Right ventricle myocardium superior (tissue), 1 donor: ENCODE measurements around the gene NUTM2E. TPM values are rescaled to one million over a fixed set of nuclear protein-coding genes. Genes with fewer than 3 reads are reported as not detected.
A peak's percentile ranks its signal among the peaks of the same experiment; 100 is the strongest.
"Not testable (repeated sequence)": the region's sequence is repeated elsewhere in the genome, so short reads cannot be mapped to it uniquely, and the experiment has no call there.

ENCODE experiments used
- ATAC-seq: fragments of 200-7000 bp; cut with Tn5 transposase; one replicate; pipeline ENCODE4 v1.9.1; 2020; ENCODE audit warnings: mild to moderate bottlenecking; ENCODE audit not compliant: poor library complexity
- DNase-seq: peaks from one replicate; pipeline ENCODE4 v3.0.0-alpha.2; 2020
- intact Hi-C: fragments of 100-400 bp; cut with DNase I; formaldehyde crosslinking; loops from one replicate; pipeline ENCODE4 v1.11.2; 2022
- long read RNA-seq: library from polyadenylated mRNA; unstranded; transcript quantifications from one replicate; pipeline ENCODE4 v2.0.0, GENCODE V29; 2021
- total RNA-seq: library from RNA; stranded (reverse); fragmentation: NEBNext Ultra II Directional; extraction: Animal tissue kit (Norgen Biotek cat#: 25700); gene quantifications from one replicate; pipeline ENCODE4 v1.2.1, GENCODE V29; 2021
- donor health status: DM: no; HTN: yes; CAD: no; lungs with severe emphysema.

The NUTM2E gene, protein sequence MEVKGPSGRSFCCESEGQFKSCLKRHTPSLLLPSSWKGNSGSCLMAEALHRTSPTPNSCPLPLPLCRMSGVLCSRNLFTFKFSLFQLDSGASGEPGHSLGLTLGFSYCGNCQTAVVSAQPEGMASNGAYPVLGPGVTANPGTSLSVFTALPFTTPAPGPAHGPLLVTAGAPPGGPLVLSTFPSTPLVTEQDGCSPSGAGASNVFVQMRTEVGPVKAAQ (N-terminal part only)
- total RNA-seq, result not detected
- long read RNA-seq, result 0 reads

DNA sequence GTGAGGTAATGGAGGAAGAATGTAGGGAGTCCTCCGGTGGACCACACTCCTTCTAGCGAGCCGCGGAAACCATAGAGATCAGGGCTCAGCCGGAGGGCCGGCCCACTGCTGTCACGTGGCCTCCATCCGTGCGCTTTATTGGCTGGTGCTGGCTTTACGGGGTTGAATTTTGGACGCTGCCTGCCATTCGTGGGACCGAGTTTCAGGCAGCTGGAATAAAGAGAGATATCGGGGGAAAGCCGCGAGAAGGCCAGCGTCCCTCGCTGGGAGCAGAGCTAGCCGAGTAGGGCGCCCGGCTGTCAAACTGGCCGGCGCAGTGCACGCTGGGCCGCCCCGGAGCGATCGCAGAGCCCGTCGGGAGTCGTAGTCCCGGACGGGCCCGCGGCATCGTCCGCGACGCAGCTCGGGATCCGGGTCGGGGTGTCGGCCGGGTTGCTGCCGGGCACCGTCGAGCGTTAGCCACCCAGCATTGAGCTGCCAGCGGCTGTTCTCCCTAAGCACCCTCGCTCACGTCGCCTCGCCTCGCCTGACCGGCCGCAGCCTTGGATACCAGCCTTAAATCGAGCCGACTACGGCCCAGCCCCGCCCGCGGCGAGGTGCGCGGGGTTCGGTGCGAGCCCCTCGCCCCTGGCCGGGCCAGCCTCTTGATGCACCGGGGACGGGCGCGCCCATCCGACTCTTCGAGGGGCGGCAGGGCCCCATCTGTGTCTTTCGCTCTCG, at the start of gene NUTM2E:
Gene NUTM2E (plus strand): TSS at position 244 of the 720 bp plus-strand sequence. CDS start 15,002 bp downstream, outside the sequence.
- peak; percentile 82 for DNase-seq
- peak; percentile 98 for ATAC-seq
- intact Hi-C loops, result loop anchor here (10.0 kb wide), 1 partner anchor 98 kb away; no protein-coding TSS in a partner anchor

DNA sequence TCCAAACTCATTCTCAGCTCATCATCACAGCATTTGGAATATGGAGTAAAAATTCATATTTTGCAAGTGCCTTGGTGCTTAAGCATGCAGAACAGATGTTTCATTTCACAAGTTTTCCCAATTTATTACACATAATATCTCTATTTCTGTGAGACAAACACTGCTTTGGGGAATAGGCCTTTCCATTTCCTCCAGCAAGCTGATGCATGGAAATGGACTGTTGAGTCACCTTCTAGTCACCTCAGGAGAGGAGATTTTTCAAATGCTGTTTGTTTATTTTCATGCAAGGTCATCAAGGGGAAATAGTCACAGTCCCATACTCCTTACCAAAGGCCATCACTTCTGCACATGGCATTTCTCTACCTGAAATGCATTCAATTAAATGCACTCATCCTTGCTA, 48.5 kb upstream of the NUTM2E start:
- DNase-seq, intact Hi-C loops, ATAC-seq: not testable (repeated sequence)

DNA sequence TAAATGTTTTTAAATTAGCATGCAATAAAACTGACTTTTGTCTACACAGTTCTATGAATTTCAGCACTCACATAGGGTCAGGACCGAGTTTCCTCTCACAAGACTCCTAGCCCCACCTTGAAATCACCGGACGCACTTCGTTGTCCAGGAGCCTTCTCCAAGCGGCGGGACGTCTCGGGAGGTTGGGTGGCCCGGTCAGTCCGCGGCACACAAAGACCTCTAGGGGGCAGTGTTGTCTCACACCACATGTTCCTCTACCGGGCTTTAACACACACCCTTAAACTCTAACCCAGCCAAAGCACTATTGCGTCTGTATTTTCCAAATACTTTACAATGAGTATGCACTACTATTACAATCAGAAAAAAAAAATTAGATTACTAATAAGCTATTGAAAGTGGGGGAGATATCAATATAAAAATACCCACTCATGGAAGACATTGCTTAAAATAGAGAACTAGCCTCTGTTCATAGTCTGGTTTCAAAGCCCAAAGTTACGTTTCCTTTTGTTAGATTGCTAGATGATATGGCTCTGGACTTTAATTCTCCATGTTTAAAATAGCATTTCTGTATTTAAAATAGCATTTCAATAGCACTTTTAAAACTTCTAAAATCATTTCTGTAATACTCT, 47.1 kb upstream of the NUTM2E start:
- DNase-seq (peak; percentile 77), ATAC-seq (peak; percentile 97)
- intact Hi-C loops, result not testable (repeated sequence)

DNA sequence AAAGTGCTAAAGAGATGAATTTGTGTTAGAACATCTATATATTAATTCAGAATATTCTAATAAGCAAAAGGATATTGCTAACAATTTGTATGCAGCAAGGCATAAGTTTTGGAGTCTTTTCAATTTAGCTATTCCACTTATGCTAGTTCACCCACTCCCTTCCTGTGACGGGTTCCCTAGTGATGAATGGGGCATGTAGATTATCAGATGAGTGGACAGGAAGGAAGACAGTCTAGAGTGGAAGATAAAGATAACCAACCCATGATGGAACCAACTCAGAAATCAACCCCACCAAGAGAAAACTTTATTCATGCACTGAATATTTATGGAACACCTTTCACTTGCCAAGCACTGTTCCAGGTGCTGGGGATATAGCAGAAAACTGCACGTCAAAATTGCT, 46.5 kb upstream of the NUTM2E start:
- ATAC-seq, intact Hi-C loops, DNase-seq: not testable (repeated sequence)

DNA sequence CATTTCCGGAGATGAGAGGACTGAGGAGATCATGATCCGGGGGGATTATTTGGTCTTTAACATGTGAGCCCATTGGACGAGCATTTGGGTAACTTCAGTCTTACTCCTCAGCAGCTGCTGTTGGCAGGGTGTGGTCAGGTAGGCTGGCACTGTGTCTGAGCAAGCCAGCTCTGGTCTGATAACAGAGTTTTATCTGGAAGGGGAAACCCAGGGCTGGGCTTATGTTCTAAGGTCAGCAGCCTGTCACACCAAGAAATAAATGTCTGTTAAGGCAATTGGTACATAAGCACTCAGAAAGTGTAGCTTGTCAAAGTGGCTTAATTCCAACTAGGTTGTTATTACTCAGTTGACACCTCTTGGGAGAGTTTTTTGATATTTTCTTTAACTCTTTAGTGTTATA, 45.0 kb upstream of the NUTM2E start:
- intact Hi-C loops, DNase-seq: not testable (repeated sequence)
- ATAC-seq, result peak; percentile 44

DNA sequence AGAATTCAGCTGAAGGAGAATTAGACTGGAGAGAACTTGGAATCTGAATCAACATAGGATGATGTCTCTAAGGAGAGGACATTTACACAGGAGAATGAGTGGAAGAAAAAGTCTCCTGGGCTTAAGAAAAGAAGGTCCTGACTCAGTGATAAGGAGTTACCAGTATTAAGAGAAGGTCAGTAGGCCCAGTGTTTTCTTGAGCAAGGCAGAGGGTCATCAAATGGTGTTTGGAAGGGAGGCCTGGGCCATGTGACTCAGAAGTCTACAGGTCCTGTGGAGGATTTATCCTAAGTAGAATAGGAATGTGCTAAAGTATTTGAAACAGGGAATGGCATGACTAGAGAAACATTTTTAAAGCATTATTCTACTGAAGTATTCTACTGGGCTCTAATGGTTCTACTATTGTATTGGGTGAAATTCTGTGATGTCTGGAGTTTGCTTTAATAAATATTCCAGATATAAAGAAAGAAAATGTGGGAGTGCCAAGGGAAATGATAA, 39.0 kb upstream of the NUTM2E start:
- intact Hi-C loops, DNase-seq, ATAC-seq: not testable (repeated sequence)

DNA sequence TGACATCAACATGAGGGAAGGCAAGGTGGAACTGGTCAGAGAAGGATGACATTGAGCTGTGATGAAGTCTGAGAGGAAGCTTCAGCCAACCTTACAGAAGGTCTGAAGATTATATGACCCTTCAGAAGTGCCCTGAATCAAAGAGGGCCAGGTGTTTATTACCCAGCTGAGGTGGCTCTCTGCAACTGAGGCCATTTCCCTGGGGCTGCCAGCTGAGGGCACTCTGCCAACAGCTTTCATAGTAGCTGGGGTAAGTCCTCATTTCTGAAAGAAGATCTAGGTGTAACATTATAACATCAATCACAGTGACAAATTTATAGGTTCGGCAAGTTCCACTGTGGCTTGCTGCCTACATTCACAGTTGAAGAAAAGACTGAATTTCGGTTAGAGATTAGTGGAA, 37.2 kb upstream of the NUTM2E start:
- intact Hi-C loops, ATAC-seq, DNase-seq: not testable (repeated sequence)

DNA sequence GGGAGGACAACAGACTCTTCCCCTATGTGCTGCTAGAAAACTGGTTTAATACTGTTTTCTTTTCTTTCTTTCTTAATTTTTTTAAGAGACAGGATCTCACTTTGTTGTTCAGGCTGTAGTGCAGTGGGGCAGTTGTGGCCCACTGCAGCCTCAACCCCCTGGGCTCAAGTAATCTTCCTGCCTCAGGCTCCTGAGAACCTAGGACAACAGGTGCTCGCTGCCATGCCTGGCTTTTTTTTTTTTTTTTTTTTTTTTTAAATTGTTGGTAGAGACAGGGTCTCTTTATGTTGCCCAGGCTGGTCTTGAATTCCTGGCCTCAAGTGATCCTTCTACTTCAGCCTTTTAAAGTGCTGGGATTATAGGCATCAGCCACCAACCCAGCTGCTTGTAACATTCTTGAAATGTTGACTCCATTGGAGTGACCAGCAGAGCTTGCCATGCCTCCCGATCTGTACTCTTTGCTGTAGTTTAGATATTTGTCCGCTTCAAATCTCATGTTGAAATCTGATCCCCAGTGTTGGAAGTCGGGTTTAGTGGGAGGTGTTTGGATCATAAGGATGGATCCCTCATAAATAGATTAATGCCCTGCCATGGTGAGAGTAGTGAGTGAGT, 34.5 kb upstream of the NUTM2E start:
- DNase-seq, intact Hi-C loops, ATAC-seq: not testable (repeated sequence)

DNA sequence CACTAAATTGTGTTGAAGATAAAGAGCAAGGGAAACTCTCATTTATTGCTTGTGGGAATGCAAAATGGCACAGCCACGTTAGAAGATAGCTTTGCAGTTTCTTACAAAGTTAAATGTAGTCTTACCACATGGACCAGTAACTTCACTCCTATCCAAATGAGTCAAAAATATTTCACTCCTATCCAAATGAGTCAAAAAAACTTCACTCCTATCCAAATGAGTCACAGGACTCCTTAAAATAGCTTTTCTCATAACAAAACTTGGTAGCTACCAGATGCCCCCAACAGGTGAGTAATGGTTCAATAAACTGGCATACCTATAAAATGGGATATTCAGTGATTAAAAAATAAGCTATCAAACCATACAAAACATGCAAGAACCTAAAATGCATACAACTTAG, 27.2 kb upstream of the NUTM2E start:
- ATAC-seq, intact Hi-C loops, DNase-seq: not testable (repeated sequence)

DNA sequence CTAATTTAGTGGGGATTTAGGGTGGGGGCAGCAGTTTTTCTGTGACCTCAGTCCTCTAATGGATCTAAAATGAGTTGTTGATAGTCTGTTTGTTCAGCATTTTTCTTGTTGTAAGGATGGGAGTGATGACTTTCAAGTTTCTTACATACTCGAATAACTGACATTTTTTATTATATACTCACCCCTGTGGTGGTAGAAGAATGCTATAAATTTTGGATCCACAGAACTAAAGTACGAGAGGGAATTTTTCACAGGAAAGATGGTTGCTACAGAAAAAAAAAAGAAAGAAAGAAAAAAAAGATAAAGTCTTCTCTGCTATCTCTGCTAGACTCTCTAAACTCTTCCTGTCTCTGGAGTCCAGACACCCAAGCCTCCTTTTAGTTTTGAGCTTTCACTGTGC, 20.7 kb upstream of the NUTM2E start:
- not testable (repeated sequence) for ATAC-seq

DNA sequence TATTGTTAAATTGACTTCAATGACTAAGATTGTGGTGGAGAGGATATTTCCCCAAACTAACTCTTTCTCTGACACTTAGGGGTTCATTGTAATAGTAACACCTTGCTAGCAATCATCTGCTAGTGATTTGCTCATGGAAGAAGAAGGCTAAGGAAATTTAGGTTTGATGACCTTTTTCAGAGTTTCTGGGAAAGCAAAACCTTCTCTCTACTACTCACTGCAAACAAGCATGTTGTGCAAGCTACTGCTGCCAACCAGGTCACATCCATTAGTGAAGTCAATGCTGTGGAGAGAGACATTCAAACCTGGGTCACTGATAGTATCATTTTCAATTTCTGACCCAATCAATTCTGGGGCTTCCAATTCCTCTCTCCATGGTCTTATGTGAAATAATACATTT, 14.6 kb upstream of the NUTM2E start:
- DNase-seq, ATAC-seq, intact Hi-C loops: not testable (repeated sequence)

More for the DNA sequence above, 20.7 kb upstream of the NUTM2E start:
- DNase-seq, intact Hi-C loops: not testable (repeated sequence)

DNA sequence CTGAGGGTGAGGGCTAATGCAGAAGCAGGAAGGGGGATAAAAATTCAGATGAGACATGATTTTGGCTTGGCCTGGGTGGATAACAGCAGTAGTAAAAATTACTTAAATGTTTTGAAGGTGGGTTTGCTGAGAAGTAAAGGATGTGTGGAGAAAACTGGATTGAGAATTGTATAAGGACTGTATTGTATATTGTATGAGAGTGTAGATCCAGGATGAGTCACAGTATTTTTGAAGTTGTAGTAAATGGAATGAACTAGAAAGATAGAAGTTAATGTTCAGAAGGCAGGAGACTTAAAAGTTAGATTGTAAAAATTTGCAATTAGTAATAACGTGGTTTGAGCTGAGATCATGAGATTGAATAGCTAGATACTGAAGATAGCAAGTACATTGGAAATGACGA, 10.2 kb upstream of the NUTM2E start:
- not testable (repeated sequence) for DNase-seq

DNA sequence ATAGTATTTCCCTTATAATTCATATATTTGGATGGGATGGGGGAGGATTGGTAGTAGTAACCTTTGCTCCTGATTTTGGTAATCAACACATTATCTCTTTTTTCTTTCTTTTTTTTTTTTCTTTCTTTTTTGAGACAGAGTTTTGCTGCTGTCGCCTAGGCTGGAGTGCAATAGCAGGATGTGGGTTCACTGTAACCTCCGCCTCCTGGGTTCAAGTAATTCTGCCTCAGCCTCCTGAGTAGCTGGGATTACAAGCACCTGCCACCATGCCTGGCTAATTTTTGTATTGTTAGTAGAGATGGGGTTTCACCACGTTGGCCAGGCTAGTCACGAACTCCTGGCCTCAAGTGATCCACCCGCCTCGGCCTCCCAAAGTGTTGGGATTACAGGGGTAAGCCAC, 3.2 kb upstream of the NUTM2E start:
- ATAC-seq, DNase-seq: not testable (repeated sequence)
- intact Hi-C loops, result loop anchor here (10.0 kb wide), 1 partner anchor 101 kb away; no protein-coding TSS in a partner anchor

More for the DNA sequence above, 10.2 kb upstream of the NUTM2E start:
- ATAC-seq, intact Hi-C loops: not testable (repeated sequence)

DNA sequence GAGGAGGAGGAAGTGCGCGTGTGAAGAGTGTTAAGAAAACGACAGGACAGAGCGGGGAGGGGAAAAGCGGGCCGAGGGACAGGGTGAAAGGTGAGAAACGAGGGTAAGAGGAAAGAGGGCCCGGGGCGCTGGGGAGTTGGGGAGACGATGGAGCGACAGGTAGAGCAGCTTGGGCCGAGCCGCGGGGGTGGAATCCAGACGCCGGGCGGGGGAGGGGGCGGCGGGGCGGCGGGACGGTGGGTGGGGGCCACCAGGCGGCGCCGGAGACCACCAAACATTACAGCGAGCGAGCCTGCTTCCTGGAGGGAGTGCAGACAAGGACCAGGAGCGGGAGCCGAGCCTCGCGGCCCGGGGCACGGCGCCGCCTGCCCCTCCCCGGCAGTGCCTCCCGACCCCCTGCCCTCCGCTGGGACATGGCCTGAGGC, 940 bp upstream of the NUTM2E start:
- DNase-seq, result peak; percentile 46
- intact Hi-C loops, result loop anchor here (10.0 kb wide), 1 partner anchor 99 kb away; no protein-coding TSS in a partner anchor
- ATAC-seq, result peak; percentile 55

DNA sequence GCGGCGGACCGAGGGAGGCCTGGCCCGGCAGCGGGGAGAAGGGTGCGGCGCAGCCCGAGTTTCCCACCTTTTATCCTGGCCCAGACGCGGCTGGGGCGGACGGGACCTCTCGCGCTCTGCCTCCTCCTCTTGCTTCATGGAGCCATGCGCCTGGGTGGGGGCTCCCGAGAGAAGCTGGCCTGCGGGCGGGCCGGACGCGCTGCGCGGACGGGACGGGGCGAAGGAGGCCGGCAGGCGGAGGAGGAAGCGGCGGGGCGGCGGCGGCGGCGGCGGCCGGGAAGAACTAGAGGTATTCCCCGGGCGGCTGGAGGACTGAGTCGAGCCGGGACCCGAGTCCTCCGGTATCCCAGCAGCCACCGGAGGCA, 426 bp upstream of the NUTM2E start:
- intact Hi-C loops, result loop anchor here (10.0 kb wide), 1 partner anchor 99 kb away; no protein-coding TSS in a partner anchor
- peak; percentile 50 for DNase-seq
- ATAC-seq, result not testable (repeated sequence)

DNA sequence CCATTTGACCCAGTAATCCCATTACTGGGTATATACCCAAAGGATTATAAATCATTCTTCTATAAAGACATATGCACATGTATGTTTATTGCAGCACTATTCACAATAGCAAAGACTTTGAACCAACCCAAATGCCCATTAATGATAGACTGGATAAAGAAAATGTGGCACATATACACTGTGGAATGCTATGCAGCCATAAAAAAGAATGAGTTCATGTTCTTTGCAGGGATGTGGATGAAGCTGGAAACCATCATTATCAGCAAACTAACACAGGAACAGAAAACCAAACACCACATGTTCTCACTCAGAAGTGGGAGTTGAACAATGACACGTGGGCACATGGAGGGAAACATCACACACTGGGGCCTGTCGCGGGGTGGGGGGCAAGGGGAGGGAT, 7.3 kb downstream of the NUTM2E start:
- DNase-seq, ATAC-seq, intact Hi-C loops: not testable (repeated sequence)

DNA sequence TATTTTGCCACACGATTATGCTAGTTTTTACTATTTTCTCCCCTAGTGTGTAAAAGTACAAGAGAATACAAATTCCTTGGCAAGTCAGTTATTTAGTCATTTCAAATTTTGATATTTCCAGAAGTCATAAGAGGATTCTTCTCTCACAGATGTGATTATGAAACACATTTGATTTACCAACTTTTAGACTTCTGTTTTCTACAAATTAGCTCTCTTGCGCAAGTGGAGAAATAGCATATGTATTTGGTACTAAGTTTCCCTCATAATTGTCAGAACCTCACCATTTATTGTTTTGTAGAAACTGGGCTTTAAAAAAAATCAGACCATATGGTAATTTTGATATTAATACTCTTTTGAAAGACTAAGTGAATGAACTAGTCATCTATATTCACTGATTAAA, 9.4 kb downstream of the NUTM2E start:
- intact Hi-C loops, ATAC-seq, DNase-seq: not testable (repeated sequence)

DNA sequence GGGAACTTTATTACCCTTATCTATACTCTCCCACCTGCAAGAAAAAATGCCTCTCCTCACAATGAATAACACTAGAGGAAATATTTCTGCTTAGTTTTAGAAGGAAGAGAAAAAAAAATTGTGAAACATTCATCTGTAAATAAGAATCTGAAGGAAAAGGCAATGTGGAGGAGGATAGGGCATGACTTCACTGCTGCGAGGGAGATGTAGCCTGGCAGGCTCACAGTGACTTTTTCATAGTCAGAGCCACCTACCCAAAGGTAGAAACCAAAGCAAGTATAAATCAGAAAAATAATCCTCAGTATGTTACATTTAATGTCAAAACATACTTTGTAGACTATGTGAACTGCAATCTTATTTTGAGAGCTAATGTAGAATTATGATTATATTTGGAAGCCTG, 10.4 kb downstream of the NUTM2E start:
- intact Hi-C loops, DNase-seq, ATAC-seq: not testable (repeated sequence)
